ENCODE results near the gene USP53.
"Not testable (repeated sequence)": the region's sequence is repeated elsewhere in the genome, so short reads cannot be mapped to it uniquely, and the experiment has no call there.

Gene USP53

GRCh38 chr4:119228406-119228805 lies 15.9 kb downstream of the USP53 start:
- no peak for DNase-seq (ENCODE audit: low read depth in 1 of 2, low spot score in 1 of 2)

GRCh38 chr4:119229908-119230687 lies 17.6 kb downstream of the USP53 start:
- no peak for DNase-seq (ENCODE audit: low read depth in 1 of 2, low spot score in 1 of 2)

GRCh38 chr4:119231491-119231890 lies 19.0 kb downstream of the USP53 start:
- DNase-seq (ENCODE audit: low read depth in 1 of 2, low spot score in 1 of 2), result no peak

- no peak for DNase-seq (ENCODE audit: low read depth in 1 of 2, low spot score in 1 of 2)
These were observed 19.8 kb downstream of the USP53 start for GRCh38 chr4:119232286-119232685.

GRCh38 chr4:119233191-119233590 lies 20.7 kb downstream of the USP53 start:
- no peak for DNase-seq (ENCODE audit: low read depth in 1 of 2, low spot score in 1 of 2)

- DNase-seq (ENCODE audit: low read depth in 1 of 2, low spot score in 1 of 2), result no peak
These were observed 21.2 kb downstream of the USP53 start for GRCh38 chr4:119233750-119234149.

GRCh38 chr4:119237201-119237600 lies 24.7 kb downstream of the USP53 start:
- no peak for DNase-seq (ENCODE audit: low read depth in 1 of 2, low spot score in 1 of 2)

- DNase-seq (ENCODE audit: low read depth in 1 of 2, low spot score in 1 of 2), result no peak
These were observed 25.1 kb downstream of the USP53 start for GRCh38 chr4:119237642-119238041.

GRCh38 chr4:119238068-119238722 lies 25.7 kb downstream of the USP53 start:
- DNase-seq (ENCODE audit: low read depth in 1 of 2, low spot score in 1 of 2), result peak in 1 of 2 donors; percentile 45

- no peak for DNase-seq (ENCODE audit: low read depth in 1 of 2, low spot score in 1 of 2)
These were observed 27.6 kb downstream of the USP53 start for GRCh38 chr4:119240128-119240527.

GRCh38 chr4:119240568-119240967 lies 28.1 kb downstream of the USP53 start:
- no peak for DNase-seq (ENCODE audit: low read depth in 1 of 2, low spot score in 1 of 2)

GRCh38 chr4:119242417-119242816 lies 29.9 kb downstream of the USP53 start:
- no peak for DNase-seq (ENCODE audit: low read depth in 1 of 2, low spot score in 1 of 2)

GRCh38 chr4:119243868-119244267 lies 31.4 kb downstream of the USP53 start:
- DNase-seq (ENCODE audit: low read depth in 1 of 2, low spot score in 1 of 2), result no peak

- no peak for DNase-seq (ENCODE audit: low read depth in 1 of 2, low spot score in 1 of 2)
These were observed 31.8 kb downstream of the USP53 start for GRCh38 chr4:119244344-119244743.

- no peak for DNase-seq (ENCODE audit: low read depth in 1 of 2, low spot score in 1 of 2)
These were observed 32.3 kb downstream of the USP53 start for GRCh38 chr4:119244832-119245231.

- no peak for DNase-seq (ENCODE audit: low read depth in 1 of 2, low spot score in 1 of 2)
These were observed 33.7 kb downstream of the USP53 start for GRCh38 chr4:119246177-119246733.

- not testable (repeated sequence) for DNase-seq (ENCODE audit: low read depth in 1 of 2, low spot score in 1 of 2)
These were observed 38.5 kb downstream of the USP53 start for GRCh38 chr4:119251037-119251436.

GRCh38 chr4:119255223-119255622 lies 42.7 kb downstream of the USP53 start:
- DNase-seq (ENCODE audit: low read depth in 1 of 2, low spot score in 1 of 2), result not testable (repeated sequence)

GRCh38 chr4:119260528-119260927 lies 48.0 kb downstream of the USP53 start:
- no peak for DNase-seq (ENCODE audit: low read depth in 1 of 2, low spot score in 1 of 2)

GRCh38 chr4:119261986-119262385 lies 49.5 kb downstream of the USP53 start:
- no peak for DNase-seq (ENCODE audit: low read depth in 1 of 2, low spot score in 1 of 2)

GRCh38 chr4:119264743-119265142 lies 52.2 kb downstream of the USP53 start:
- DNase-seq (ENCODE audit: low read depth in 1 of 2, low spot score in 1 of 2), result no peak

GRCh38 chr4:119266153-119266552 lies 53.6 kb downstream of the USP53 start:
- DNase-seq (ENCODE audit: low read depth in 1 of 2, low spot score in 1 of 2), result no peak
